ENCODE measurements around the gene SKI. TPM values are rescaled to one million over a fixed set of nuclear protein-coding genes. Genes with fewer than 3 reads are reported as not detected.

Gene SKI
- total and polyA plus RNA-seq, 9 of the 15 experiments (the other 6 are each of a cell fraction or from before 2014, with no cell fraction given) = 0.10 to 60.5 (median 4.6) TPM

DNA sequence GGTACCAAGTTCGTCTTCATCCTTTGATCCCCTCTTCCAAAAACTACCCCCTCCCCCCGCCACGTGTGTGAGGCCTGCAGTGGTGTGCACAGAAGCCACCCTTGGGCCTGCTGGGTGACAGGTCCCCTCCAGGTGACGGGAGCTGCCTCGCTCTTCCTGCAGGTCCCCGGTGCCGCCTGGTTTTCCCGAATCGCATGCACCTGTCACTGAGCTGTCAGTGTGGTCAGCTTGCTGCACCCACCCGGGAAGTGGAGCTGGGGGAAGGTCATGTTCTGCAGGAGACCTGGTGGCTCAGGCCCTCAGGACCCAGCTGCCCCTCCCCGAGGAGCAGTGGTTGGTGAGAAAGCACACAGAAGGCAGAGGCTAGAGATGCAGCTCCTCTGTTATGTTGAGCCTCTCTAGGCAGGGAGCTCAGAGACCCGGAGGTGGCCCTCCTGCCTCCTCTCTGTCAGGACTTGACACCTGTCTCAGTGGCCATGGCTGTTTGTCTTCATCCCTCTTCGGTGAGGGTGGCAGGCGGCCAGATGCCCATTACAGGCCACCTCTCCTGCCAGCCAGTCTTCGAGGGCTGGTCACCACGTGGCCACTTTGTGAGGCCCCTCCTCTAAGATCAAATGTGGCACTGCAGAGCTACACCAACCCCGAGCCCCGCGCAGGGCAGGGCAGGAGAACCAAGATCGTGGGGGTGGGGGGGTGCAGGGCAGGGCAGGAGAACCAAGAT is 60.9 kb downstream of the SKI start:
- POLR2A ChIA-PET = interaction anchor here (0.6 to 1.3 kb wide), 4 partner anchors 9 to 244 kb away, joined by 3 to 4 read pairs (median 3); no protein-coding TSS in a partner anchor
- peaks cover 21 to 73% of the 10 kb centered on the region in 2 experiments for H3K4me1 ChIP-seq (replicated peaks in 1 of 2; ENCODE audit: control insufficient read depth in 2 of 2, insufficient read depth in 2 of 2, low read length in 2 of 2)
- no peak overlapping the region for H3K4me3 ChIP-seq
- H3K9ac ChIP-seq (ENCODE audit: insufficient read depth in 1 of 2, low read depth in 2 of 2, low read length in 2 of 2) = peak overlapping the region in 1 of 2 experiments; percentile 73; a peak in 2 of 4 replicates
- FAIRE-seq (no peak), ATAC-seq (no peak), DNase-seq (ENCODE audit: extremely low read depth in 1 of 4, low spot score in 3 of 4) (no peak)
- intact Hi-C loops (cut with micrococcal nuclease) = no loop called here
- TF ChIP-seq POLR2G (IDR thresholded peaks at IDR 0.05; ENCODE audit: low read depth, low read length) = 0 out of 2 replicates have a peak, but pooled peaks have one; percentile 14
- TF ChIP-seq, protein P1, sequence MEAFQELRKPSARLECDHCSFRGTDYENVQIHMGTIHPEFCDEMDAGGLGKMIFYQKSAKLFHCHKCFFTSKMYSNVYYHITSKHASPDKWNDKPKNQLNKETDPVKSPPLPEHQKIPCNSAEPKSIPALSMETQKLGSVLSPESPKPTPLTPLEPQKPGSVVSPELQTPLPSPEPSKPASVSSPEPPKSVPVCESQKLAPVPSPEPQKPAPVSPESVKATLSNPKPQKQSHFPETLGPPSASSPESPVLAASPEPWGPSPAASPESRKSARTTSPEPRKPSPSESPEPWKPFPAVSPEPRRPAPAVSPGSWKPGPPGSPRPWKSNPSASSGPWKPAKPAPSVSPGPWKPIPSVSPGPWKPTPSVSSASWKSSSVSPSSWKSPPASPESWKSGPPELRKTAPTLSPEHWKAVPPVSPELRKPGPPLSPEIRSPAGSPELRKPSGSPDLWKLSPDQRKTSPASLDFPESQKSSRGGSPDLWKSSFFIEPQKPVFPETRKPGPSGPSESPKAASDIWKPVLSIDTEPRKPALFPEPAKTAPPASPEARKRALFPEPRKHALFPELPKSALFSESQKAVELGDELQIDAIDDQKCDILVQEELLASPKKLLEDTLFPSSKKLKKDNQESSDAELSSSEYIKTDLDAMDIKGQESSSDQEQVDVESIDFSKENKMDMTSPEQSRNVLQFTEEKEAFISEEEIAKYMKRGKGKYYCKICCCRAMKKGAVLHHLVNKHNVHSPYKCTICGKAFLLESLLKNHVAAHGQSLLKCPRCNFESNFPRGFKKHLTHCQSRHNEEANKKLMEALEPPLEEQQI (IDR thresholded peaks at IDR 0.05) = no peak
- TF ChIP-seq CTBP1 (IDR thresholded peaks at IDR 0.05; ENCODE audit: borderline replicate concordance) = no peak
- H2AFZ ChIP-seq (ENCODE audit: low read depth, low read length) = no peak overlapping the region
- no peaks in the 10 kb centered on the region for H3K9me3 ChIP-seq (replicated peaks; ENCODE audit: control insufficient read depth, insufficient read depth, low read depth, low read length)
- peaks cover 7% of the 10 kb centered on the region for H3K9me1 ChIP-seq (ENCODE audit: control insufficient read depth, insufficient read depth, low read length)
- no peak overlapping the region for H3K4me2 ChIP-seq (ENCODE audit: insufficient read depth, low read length)
- no peak overlapping the region for H3K27ac ChIP-seq (ENCODE audit: extremely low read depth, low read depth, low read length)
- WGBS (ENCODE audit: insufficient coverage, low coverage, missing lambda C conversion rate) = 86% methylated on average over 16 of the region's 20 CpGs
- peaks cover 26% of the 10 kb centered on the region for H4K20me1 ChIP-seq (replicated peaks; ENCODE audit: control insufficient read depth, insufficient read depth, low read length)
- 0 out of 3 replicates have a peak, but pooled peaks cover 2% of the 10 kb centered on the region for H3K36me3 ChIP-seq (ENCODE audit: control insufficient read depth, insufficient read depth, low read length)
- CTCF ChIA-PET (ENCODE audit: low intra/inter-chr PET ratio) = no interaction called here
- no peaks in the 10 kb centered on the region for H3K27me3 ChIP-seq (ENCODE audit: control insufficient read depth in 2 of 2, insufficient read depth in 2 of 2, low read length in 2 of 2)
- BruUV-seq (replicated peaks) = no TSS peak
- in situ Hi-C loops (cut with MboI) = no loop called here
- peaks cover 79% of the 10 kb centered on the region for H3K79me2 ChIP-seq (ENCODE audit: control insufficient read depth, insufficient read depth, low read length)

All from K562 (cell line).